Skeletal muscle satellite cell (primary cell): ENCODE results near the gene GPC3.

Experiments
- H3K27me3 ChIP-seq: 2 replicates; pipeline ENCODE4 v1.7.0; 2013; ENCODE audit warnings: low read length; ENCODE audit not compliant: control insufficient read depth, insufficient read depth
- H3K36me3 ChIP-seq: 2 replicates; pipeline ENCODE4 v1.7.0; 2013; ENCODE audit warnings: mild to moderate bottlenecking, control low read depth, low read length; ENCODE audit not compliant: insufficient read depth
- H3K4me1 ChIP-seq: 2 replicates; pipeline ENCODE4 v1.7.0; 2013; ENCODE audit warnings: low read length; ENCODE audit not compliant: control insufficient read depth, insufficient read depth
- H3K4me2 ChIP-seq: 2 replicates; pipeline ENCODE4 v1.7.0; 2013; ENCODE audit warnings: mild to moderate bottlenecking, low read length
- H3K4me3 ChIP-seq: 2 replicates; pipeline ENCODE4 v1.7.0; 2013; ENCODE audit warnings: low read length
- H3K9ac ChIP-seq: 2 replicates; pipeline ENCODE4 v1.7.0; 2013; ENCODE audit warnings: mild to moderate bottlenecking, low read depth, low read length, moderate library complexity
- H3K9me3 ChIP-seq: replicated peaks from 2 replicates; pipeline ENCODE4 v1.7.0; 2013; ENCODE audit warnings: mild to moderate bottlenecking, control low read depth, low read length

GPC3 gene

DNA sequence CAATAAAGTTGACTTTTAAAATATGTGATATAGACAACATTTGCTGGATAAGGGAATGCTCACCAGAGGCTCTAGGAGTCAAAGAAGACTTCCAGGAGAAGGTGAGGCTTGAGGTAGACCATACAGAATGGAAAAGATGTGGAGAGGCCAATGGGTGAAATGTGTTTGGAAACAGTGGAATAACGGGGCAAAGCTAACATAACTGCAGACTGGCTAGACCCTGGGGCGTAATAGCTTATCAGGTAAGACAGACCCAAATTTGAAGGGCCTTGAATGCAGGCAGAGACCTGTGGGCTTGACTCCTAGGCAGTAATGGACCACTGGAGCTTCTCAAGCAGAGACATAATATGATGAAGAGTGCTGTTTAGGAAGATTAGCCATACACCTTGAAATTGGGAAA, 25.4 kb downstream of the GPC3 start:
- H3K4me2 ChIP-seq, result no peak overlapping the region
- H3K9me3 ChIP-seq, result no peaks in the 10 kb centered on the region
- no peaks in the 10 kb centered on the region for H3K36me3 ChIP-seq
- no peaks in the 10 kb centered on the region for H3K4me1 ChIP-seq
- no peak overlapping the region for H3K4me3 ChIP-seq
- H3K27me3 ChIP-seq, result peaks cover 14% of the 10 kb centered on the region
- H3K9ac ChIP-seq, result no peak overlapping the region

GRCh38 chrX:133958997-133959688, 26.3 kb downstream of the GPC3 start:
- Histone ChIP-seq H3K27me3 (peaks cover 14% of the 10 kb centered on the region), H3K9ac (no peak overlapping the region), H3K9me3 (no peaks in the 10 kb centered on the region), H3K4me1 (no peaks in the 10 kb centered on the region), H3K4me3 (no peak overlapping the region), H3K4me2 (no peak overlapping the region), H3K36me3 (no peaks in the 10 kb centered on the region)

DNA sequence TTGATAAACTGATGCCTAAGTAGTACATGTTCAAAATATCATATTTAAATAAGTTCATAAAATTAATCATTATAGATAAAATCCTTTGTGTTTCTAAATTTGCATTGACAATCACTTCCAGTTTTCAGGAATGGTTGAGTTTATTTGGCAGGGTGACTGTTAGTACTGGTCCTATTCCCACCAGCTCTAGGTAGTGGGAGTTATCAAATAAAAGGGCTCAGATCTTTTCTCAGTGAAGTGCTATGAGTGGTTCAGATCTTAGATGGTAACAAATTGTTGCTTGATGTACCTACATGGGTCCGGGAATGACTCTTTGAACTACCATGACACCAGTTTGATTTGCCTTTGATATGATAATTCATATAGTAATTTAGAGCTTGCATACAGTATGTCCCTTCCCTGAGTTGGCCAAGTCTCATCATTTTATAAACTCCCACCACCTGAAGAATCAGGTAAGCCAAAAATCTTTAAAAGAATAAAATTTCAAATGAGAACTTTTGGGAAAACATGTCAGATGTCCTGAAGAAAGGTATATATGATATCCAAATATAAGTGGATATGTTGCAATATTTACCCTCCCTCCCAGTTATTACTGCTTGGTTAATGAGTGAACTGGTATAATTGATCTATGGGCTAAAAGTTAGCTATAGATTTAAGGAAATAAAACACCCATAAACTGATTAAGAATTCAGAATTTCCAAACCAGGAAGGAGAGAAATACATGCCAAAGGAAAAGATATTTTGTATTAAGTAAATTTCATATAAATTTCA, 28.6 kb downstream of the GPC3 start:
- H3K9me3 ChIP-seq, result no peaks in the 10 kb centered on the region
- H3K9ac ChIP-seq, result no peak overlapping the region
- H3K4me3 ChIP-seq, result no peak overlapping the region

GRCh38 chrX:133953785-133954355, 31.5 kb downstream of the GPC3 start:
- Histone ChIP-seq H3K36me3 (no peaks in the 10 kb centered on the region), H3K4me2 (no peak overlapping the region), H3K27me3 (peaks cover 3% of the 10 kb centered on the region), H3K9me3 (no peaks in the 10 kb centered on the region), H3K4me1 (no peaks in the 10 kb centered on the region), H3K9ac (no peak overlapping the region), H3K4me3 (no peak overlapping the region)

More for the DNA sequence above, 28.6 kb downstream of the GPC3 start:
- no peaks in the 10 kb centered on the region for H3K36me3 ChIP-seq
- no peaks in the 10 kb centered on the region for H3K4me1 ChIP-seq
- H3K27me3 ChIP-seq, result peaks cover 14% of the 10 kb centered on the region
- no peak overlapping the region for H3K4me2 ChIP-seq

DNA sequence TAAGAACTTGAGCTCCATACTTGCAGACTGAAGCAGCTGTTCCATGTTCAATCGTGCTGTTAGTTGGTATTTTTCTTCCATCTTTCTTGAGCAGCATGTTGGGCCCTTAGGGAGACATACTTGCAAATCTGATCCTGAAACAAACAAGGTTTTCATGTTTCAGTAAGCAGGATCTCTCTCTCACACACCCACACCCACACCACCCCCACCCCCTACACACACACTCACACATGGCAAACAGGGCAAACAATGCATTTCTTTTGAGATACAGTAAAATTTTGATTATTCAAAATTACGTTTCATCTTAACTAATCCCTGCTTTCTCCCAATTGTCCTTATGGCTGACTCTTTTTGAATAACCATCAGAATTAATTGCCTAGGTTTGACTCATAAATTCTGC, 32.3 kb downstream of the GPC3 start:
- Histone ChIP-seq H3K4me1 (no peaks in the 10 kb centered on the region), H3K9ac (no peak overlapping the region), H3K9me3 (no peaks in the 10 kb centered on the region), H3K4me2 (no peak overlapping the region), H3K27me3 (peaks cover 9% of the 10 kb centered on the region), H3K36me3 (no peaks in the 10 kb centered on the region), H3K4me3 (no peak overlapping the region)

- no peaks in the 10 kb centered on the region for H3K4me1 ChIP-seq
These were observed 34.3 kb downstream of the GPC3 start for GRCh38 chrX:133951098-133951497.

DNA sequence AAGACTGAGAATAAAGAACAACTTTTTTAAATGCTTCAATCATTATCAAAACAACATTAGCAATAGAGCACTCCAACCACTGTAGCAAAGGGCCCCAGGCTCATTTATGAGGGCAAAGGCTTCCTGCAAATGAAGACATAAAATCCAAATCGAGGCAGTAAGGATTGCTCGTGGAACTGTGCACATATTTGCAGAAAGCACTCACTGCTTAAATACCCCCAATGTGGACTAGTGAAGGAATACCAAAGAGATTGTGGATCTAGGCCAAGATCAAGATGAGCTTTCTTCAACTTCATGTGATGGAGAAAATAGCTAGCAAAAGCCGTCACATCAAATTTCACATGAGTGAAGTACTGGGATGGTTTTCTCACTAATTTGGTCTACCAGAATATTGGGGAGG, 35.2 kb downstream of the GPC3 start:
- no peaks in the 10 kb centered on the region for H3K9me3 ChIP-seq
- H3K4me3 ChIP-seq, result no peak overlapping the region
- H3K9ac ChIP-seq, result no peak overlapping the region
- H3K27me3 ChIP-seq, result peaks cover 19% of the 10 kb centered on the region
- H3K4me2 ChIP-seq, result no peak overlapping the region
- H3K4me1 ChIP-seq, result no peaks in the 10 kb centered on the region
- H3K36me3 ChIP-seq, result no peaks in the 10 kb centered on the region

More at GRCh38 chrX:133951098-133951497, 34.3 kb downstream of the GPC3 start:
- H3K27me3 ChIP-seq, result peaks cover 16% of the 10 kb centered on the region
- H3K9ac ChIP-seq, result no peak overlapping the region
- no peak overlapping the region for H3K4me3 ChIP-seq
- no peak overlapping the region for H3K4me2 ChIP-seq
- no peaks in the 10 kb centered on the region for H3K9me3 ChIP-seq
- H3K36me3 ChIP-seq, result no peaks in the 10 kb centered on the region

DNA sequence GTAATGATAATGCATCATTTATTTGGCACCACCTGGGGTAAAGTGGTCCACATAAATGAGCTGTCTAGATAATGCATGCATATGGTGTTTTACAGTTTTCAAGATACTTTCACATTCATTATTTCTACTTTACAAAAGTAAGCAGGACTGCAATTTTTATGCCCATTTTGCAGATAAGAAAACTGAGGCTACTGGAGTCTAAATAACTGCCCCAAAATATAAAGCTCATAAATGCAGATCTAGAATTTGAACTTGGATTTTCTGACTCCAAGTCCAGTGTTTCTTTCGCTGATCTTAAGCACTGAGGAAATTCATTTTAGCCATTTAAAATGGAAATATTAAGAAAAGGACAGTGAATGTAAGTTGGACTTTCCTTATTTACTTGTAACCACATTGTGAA, 36.5 kb downstream of the GPC3 start:
- Histone ChIP-seq H3K4me2 (no peak overlapping the region), H3K4me3 (no peak overlapping the region), H3K9me3 (no peaks in the 10 kb centered on the region), H3K4me1 (no peaks in the 10 kb centered on the region), H3K36me3 (no peaks in the 10 kb centered on the region), H3K27me3 (peaks cover 22% of the 10 kb centered on the region), H3K9ac (no peak overlapping the region)

- Histone ChIP-seq H3K9me3 (no peaks in the 10 kb centered on the region), H3K4me1 (no peaks in the 10 kb centered on the region), H3K4me2 (no peak overlapping the region), H3K27me3 (peaks cover 26% of the 10 kb centered on the region), H3K36me3 (no peaks in the 10 kb centered on the region), H3K9ac (no peak overlapping the region), H3K4me3 (no peak overlapping the region)
These were observed 37.4 kb downstream of the GPC3 start for GRCh38 chrX:133947996-133948395.

DNA sequence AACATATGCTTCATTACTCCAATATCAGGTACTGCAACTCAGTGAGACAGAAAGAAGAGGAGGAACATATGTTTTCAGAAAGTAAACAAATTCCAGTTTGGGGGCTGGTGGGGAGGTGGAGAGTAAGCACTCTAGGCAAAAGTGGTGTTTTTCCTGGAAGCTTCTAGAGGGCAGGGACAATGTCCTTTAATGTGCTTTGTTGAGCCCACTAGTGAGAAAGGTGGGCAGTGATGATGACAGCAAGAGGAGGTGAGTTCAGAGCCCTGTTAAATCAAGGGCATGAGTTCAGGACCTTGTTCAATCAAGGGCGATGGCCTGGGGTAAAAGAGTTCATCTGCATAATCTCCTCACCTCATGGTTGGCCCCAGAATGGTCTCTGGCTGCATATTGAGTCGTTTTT, 38.4 kb downstream of the GPC3 start:
- no peaks in the 10 kb centered on the region for H3K4me1 ChIP-seq
- H3K36me3 ChIP-seq, result no peaks in the 10 kb centered on the region
- peaks cover 27% of the 10 kb centered on the region for H3K27me3 ChIP-seq
- no peaks in the 10 kb centered on the region for H3K9me3 ChIP-seq
- H3K4me3 ChIP-seq, result no peak overlapping the region
- no peak overlapping the region for H3K4me2 ChIP-seq
- H3K9ac ChIP-seq, result no peak overlapping the region

DNA sequence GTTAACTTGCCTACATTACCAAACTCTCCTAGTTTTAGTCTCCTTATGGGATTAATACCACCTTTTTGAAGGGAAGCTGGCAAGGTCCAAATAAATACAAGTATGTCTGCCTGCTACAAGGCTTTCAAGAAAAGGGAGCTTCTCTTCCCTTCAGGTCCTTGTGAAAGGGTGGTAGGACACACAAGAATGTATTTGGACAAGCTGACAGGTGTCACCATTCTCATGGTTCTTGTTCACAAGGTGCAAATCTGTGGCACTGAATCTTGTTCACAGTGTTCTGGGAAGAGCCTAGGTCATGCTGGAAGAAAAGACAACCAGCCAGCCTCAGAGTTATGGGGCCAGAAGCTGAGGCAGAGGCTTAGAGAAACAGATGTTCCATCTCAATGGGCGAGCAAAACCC, 41.9 kb downstream of the GPC3 start:
- H3K4me2 ChIP-seq, result no peak overlapping the region
- no peaks in the 10 kb centered on the region for H3K4me1 ChIP-seq
- H3K4me3 ChIP-seq, result no peak overlapping the region
- H3K27me3 ChIP-seq, result peaks cover 24% of the 10 kb centered on the region
- H3K9me3 ChIP-seq, result no peaks in the 10 kb centered on the region
- H3K36me3 ChIP-seq, result no peaks in the 10 kb centered on the region
- no peak overlapping the region for H3K9ac ChIP-seq
